ENCODE data around the gene KCNA3.

The KCNA3 gene

GRCh38 chr1:110713221-110713620 lies 38.5 kb upstream of the KCNA3 start:
- H3K4me3 ChIP-seq (ENCODE audit: low read depth, low read length), result no peak overlapping the region
- TF ChIP-seq CTCF (IDR thresholded peaks at IDR 0.05; ENCODE audit: control insufficient read depth, extremely low read depth, insufficient read depth), result no peak
- DNase-seq (ENCODE audit: low read depth), result no peak

DNA sequence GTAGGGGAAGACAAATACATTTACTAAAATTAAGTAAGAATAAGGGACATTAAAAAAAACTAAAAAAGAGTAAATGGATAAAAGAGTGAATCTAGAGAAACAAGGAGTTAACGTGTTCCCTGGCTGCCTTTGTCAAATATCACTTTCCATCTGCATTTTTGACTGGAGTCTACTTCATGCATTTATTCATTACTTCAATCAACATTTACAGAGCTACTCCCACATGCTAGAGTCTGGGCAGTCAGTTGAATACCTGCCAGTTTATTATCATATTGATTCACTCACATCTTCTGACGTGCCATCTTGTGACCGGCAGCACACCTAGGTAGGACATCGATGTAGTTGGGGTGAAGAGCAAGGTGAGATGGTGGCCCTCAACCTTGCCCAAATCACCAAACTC lies 35.6 kb upstream of the KCNA3 start:
- no peak for TF ChIP-seq CTCF (IDR thresholded peaks at IDR 0.05; ENCODE audit: control insufficient read depth, extremely low read depth, insufficient read depth)
- DNase-seq (ENCODE audit: low read depth), result no peak
- no peak overlapping the region for H3K4me3 ChIP-seq (ENCODE audit: low read depth, low read length)

DNA sequence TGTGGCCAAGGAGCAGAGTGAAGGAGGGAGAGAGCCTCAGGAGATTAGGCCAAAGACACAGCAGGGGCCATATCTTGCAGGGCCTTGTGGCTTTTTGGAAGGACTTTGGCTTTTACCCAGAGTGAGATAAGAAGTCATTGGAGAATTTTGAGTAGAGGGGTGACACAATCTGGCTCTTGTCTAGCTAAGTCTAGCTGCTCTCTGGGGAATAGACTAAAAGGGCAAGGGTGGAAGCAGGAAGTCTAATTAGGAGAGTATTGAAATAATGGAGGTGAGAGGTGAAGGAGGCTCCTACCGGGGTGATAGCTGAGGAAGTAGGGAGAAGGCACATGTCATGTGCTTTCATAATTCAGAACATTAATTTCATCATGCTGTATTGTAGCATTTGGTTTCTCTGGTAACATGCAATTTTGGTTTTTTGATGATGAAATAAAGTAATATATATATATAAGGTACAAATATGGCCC lies 34.3 kb upstream of the KCNA3 start:
- no peak overlapping the region for H3K4me3 ChIP-seq (ENCODE audit: low read depth, low read length)
- DNase-seq (ENCODE audit: low read depth), result no peak
- TF ChIP-seq CTCF (IDR thresholded peaks at IDR 0.05; ENCODE audit: control insufficient read depth, extremely low read depth, insufficient read depth), result no peak

DNA sequence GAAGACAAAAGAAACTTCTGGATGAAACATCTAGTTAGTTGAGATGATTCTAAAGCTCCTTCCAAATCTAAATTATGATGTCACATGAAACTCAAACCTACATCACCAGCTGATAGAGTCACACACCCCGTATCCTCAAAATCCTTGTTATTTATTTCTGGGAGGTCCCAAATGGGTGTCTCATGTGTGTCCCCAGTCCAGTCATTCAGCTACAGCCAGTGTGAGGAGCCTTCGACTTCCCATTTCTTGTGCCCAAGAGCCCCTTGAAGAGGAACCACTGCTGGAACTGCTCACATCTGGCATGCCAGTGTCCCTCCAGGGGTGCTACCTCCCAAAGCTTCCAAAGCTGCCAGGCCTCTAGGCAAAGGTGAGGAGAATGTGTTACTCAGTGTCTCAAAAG lies 32.5 kb upstream of the KCNA3 start:
- DNase-seq (ENCODE audit: low read depth), result no peak
- no peak overlapping the region for H3K4me3 ChIP-seq (ENCODE audit: low read depth, low read length)
- TF ChIP-seq CTCF (IDR thresholded peaks at IDR 0.05; ENCODE audit: control insufficient read depth, extremely low read depth, insufficient read depth), result no peak

DNA sequence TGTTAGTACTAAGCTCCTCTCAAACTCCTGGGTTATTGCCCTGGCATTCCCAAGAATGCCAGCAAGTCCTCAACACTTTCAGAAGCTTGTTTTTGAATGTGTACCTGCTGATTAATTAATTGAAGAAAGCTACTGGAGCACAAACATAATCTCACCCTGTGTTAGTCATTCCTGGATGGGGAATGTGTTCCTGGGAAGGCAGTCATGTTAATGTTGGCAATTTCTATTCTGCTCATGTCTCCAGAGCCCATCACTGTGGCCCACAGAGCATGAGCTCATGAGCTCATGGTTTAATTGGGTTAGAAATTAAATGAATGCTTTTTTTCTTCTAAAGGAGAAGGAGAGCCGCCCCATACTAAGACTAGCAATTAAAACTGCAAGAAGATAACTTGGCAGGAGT lies 31.9 kb upstream of the KCNA3 start:
- TF ChIP-seq CTCF (IDR thresholded peaks at IDR 0.05; ENCODE audit: control insufficient read depth, extremely low read depth, insufficient read depth), result no peak
- H3K4me3 ChIP-seq (ENCODE audit: low read depth, low read length), result no peak overlapping the region
- DNase-seq (ENCODE audit: low read depth), result no peak

DNA sequence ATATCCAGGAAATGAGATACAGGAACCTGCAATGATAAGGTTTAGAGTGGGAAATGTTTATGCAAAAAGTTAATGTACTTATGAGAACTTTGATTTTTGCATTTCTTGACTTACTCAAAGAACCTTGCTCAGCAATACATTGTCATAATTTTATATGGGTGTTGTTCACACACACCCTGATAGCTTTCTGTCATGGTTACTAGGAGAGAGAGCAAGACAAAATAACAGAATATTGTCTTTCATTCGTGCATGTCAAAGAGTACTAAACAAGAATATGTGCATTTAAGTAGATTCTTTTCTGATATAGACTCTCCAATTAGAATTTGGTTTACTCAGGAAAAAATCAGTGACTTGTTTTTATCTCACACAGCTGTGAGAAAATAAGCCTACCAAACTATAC lies 27.5 kb upstream of the KCNA3 start:
- no peak for TF ChIP-seq CTCF (IDR thresholded peaks at IDR 0.05; ENCODE audit: control insufficient read depth, extremely low read depth, insufficient read depth)
- H3K4me3 ChIP-seq (ENCODE audit: low read depth, low read length), result no peak overlapping the region
- DNase-seq (ENCODE audit: low read depth), result no peak

DNA sequence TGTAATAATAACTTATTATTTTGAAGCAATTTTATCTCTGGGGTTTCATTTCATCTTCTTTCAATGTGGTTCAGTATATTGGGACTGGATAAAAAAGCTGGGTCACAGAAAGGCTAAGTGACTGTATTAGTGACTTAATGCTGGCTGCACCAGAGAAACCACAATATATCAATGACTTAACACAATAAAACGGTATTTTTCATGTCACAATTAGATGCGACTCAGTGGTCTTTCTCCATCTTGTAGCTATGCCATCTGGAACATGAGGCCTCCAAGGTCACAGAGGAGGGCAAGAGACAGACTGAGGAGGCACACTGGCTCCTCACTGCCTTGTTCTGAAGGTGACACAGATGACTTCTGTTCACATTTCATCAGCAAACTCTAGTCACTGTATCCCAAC lies 26.0 kb upstream of the KCNA3 start:
- H3K4me3 ChIP-seq (ENCODE audit: low read depth, low read length), result no peak overlapping the region
- no peak for TF ChIP-seq CTCF (IDR thresholded peaks at IDR 0.05; ENCODE audit: control insufficient read depth, extremely low read depth, insufficient read depth)
- no peak for DNase-seq (ENCODE audit: low read depth)
